K562 (cell line): ENCODE results near the gene ACCSL. TPM values are rescaled to one million over a fixed set of nuclear protein-coding genes. Genes with fewer than 3 reads are reported as not detected.

Source experiments
- DMBX1 ChIP-seq: fragments of 250-450 bp; sonication (Bioruptor Pico); IDR thresholded peaks from 2 replicates; pipeline ENCODE4 v1.8.0; 2022; ENCODE audit warnings: inconsistent platforms, mild to moderate bottlenecking, moderate library complexity, borderline replicate concordance
- EHMT2 ChIP-seq: fragments of 450-650 bp; IDR thresholded peaks from 2 replicates; pipeline ENCODE4 v1.6.1; 2018; ENCODE audit warnings: antibody characterized with exemption
- ETS2 ChIP-seq: IDR thresholded peaks from 2 replicates; pipeline ENCODE4 v1.6.1; 2016; ENCODE audit warnings: borderline replicate concordance, missing genetic modification characterization, mild to moderate bottlenecking, moderate library complexity, missing compliant biosample characterization; ENCODE audit not compliant: poor library complexity, severe bottlenecking
- HNRNPUL1 ChIP-seq: fragments of 200-400 bp; formaldehyde crosslinking; IDR thresholded peaks from 2 replicates; pipeline ENCODE4 v1.6.1; 2017; ENCODE audit warnings: low read length
- IFI16 ChIP-seq: fragments of 250-450 bp; sonication (Bioruptor Pico); IDR thresholded peaks from 2 replicates; pipeline ENCODE4 v2.1.2; 2022; ENCODE audit warnings: mild to moderate bottlenecking, inconsistent platforms
- KDM5B ChIP-seq: fragments of 200-600 bp; sonication (generic); IDR thresholded peaks from 2 replicates; pipeline ENCODE4 v1.6.1; 2012; ENCODE audit warnings: low read depth, mild to moderate bottlenecking, moderate library complexity, low read length, control low read depth, inconsistent platforms; ENCODE audit not compliant: insufficient replicate concordance
- POLR2G ChIP-seq: fragments of 200-400 bp; formaldehyde crosslinking; IDR thresholded peaks from 2 replicates; pipeline ENCODE4 v1.6.1; 2017; ENCODE audit warnings: low read depth, mild to moderate bottlenecking, antibody characterized with exemption, low read length, moderate library complexity
- PRPF4 ChIP-seq: fragments of 200-400 bp; formaldehyde crosslinking; IDR thresholded peaks from one replicate; pipeline ENCODE4 v1.6.1; 2017; ENCODE audit warnings: low read length, low read depth, mild to moderate bottlenecking; ENCODE audit not compliant: insufficient read depth, poor library complexity, severe bottlenecking
- RBM22 ChIP-seq: fragments of 200-400 bp; formaldehyde crosslinking; IDR thresholded peaks from 2 replicates; pipeline ENCODE4 v1.6.1; 2018; ENCODE audit warnings: low read length, low read depth; ENCODE audit not compliant: poor library complexity, severe bottlenecking
- SMAD1 ChIP-seq: fragments of 150-350 bp; IDR thresholded peaks from 2 replicates; pipeline ENCODE4 v1.6.1; 2014; ENCODE audit warnings: low read length, low read depth; ENCODE audit not compliant: partially characterized antibody
- SMAD3 ChIP-seq: fragments of 450-650 bp; formaldehyde crosslinking; conservative IDR thresholded peaks from 2 replicates; pipeline ENCODE4 v1.4.0; 2020; ENCODE audit warnings: mild to moderate bottlenecking
- SP1 ChIP-seq: sonication (generic); formaldehyde crosslinking; IDR thresholded peaks from 2 replicates; pipeline ENCODE4 v1.8.1; 2022; ENCODE audit warnings: mild to moderate bottlenecking, missing genetic modification reagents
- STAG1 ChIP-seq: sonication (generic); formaldehyde crosslinking; IDR thresholded peaks from 2 replicates; pipeline ENCODE4 v1.5.0; 2020; ENCODE audit warnings: missing genetic modification reagents, borderline replicate concordance
- TAL1 ChIP-seq: fragments of 450-650 bp; IDR thresholded peaks from 2 replicates; pipeline ENCODE4 v1.6.1; 2016; ENCODE audit warnings: mild to moderate bottlenecking
- ZFP36 ChIP-seq: fragments of 150-350 bp; IDR thresholded peaks from 2 replicates; pipeline ENCODE4 v1.6.1; 2018; ENCODE audit warnings: low read length, low read depth; ENCODE audit not compliant: partially characterized antibody
- polyA plus RNA-seq, 8 experiments: library from polyadenylated mRNA; depleted of rRNA in 4 of 8; stranded (reverse) in 5 of 8; unstranded in 3 of 8; fragments of >200 nt; fragmentation: Nextera tagmentation in 2 of 8; fragmentation: Illumina TruSeq in 1 of 8; extraction: Ambion mirVana in 2 of 8; extraction: Trizol in 1 of 8; gene quantifications; 2 replicates each; pipeline versions ENCODE4 v1.2.1 to v1.2.3, GENCODE V29; 2011 to 2014; ENCODE audit warnings: inconsistent platforms in 1 of 8, missing spikeins in 1 of 8
- total RNA-seq, 7 experiments: library from RNA; depleted of rRNA in 6 of 7; stranded (reverse); fragments of >200 nt in 6 of 7; fragmentation: Illumina TruSeq in 2 of 7; extraction: Trizol in 2 of 7; gene quantifications; 2 replicates each; pipeline versions ENCODE4 v1.2.1 to v1.2.3, GENCODE V29; 2011 to 2021; ENCODE audit warnings: low replicate concordance in 1 of 7
- TF ChIP-seq, protein P1 (sequence below): fragments of 250-450 bp; sonication (Bioruptor Pico); IDR thresholded peaks from 2 replicates; pipeline ENCODE4 v1.8.0; 2021; ENCODE audit warnings: moderate library complexity, mild to moderate bottlenecking, inconsistent platforms
- TF ChIP-seq, protein P2 (sequence below): sonication (generic); formaldehyde crosslinking; IDR thresholded peaks from 2 replicates; pipeline ENCODE4 v1.8.1; 2022; ENCODE audit warnings: missing genetic modification reagents
- TF ChIP-seq, protein P3 (sequence below): sonication (generic); formaldehyde crosslinking; IDR thresholded peaks from 2 replicates; pipeline ENCODE4 v1.8.1; 2023; ENCODE audit warnings: mild to moderate bottlenecking, missing genetic modification reagents, moderate library complexity
- TF ChIP-seq, protein P4 (sequence below): fragments of 250-450 bp; sonication (Bioruptor Pico); IDR thresholded peaks from 2 replicates; pipeline ENCODE4 v1.4.0; 2020; ENCODE audit warnings: mild to moderate bottlenecking, moderate library complexity

The ACCSL gene
- total and polyA plus RNA-seq, 9 of the 15 experiments (the other 6 are each of a cell fraction or from before 2014, with no cell fraction given): not detected

DNA sequence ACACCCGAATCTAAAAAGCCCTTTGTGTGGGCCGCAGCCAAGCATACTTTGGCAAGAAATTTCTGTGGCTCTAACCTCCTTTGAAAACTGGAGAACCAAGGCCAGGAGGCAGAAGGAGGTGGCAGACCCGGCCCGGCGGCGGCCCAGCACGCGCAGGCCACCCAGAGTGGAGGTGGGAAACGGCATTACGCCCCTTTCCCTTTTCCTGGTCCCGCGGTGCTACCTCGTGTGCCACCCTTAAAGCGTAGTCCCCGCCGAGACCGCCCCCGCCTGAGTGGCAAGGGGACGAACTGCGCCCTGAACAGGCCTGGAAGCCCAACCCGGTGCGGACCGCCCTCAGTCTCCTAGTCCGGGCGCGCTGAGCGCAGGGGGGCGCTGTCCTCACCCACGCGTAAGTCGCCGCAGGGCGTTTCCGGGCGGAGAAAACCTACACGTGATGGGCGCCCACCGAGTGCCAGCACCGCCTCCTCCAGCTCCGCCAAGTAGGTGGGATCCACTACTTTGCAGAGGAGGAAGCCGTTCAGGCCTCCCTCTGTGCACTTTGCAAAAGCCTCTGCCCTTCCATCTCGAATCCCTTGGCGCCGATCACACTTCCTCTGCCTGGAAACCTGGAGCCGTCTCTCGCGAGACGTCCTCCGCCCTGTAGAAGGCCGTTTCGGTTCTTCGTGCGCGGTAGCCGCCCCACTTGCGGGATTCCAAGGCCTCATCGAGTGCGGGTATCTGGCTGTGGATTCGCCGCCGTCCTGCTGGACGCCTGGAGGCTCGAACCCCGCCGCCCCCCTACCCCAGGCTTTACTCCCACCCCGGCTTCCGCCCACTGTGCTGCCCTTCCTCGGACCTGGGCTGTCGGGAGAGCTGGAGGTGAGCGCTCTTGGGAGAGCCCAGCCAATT is 18.3 kb downstream of the ACCSL start, which contains the start of gene ACCS (continued):
- TF ChIP-seq, protein P1, sequence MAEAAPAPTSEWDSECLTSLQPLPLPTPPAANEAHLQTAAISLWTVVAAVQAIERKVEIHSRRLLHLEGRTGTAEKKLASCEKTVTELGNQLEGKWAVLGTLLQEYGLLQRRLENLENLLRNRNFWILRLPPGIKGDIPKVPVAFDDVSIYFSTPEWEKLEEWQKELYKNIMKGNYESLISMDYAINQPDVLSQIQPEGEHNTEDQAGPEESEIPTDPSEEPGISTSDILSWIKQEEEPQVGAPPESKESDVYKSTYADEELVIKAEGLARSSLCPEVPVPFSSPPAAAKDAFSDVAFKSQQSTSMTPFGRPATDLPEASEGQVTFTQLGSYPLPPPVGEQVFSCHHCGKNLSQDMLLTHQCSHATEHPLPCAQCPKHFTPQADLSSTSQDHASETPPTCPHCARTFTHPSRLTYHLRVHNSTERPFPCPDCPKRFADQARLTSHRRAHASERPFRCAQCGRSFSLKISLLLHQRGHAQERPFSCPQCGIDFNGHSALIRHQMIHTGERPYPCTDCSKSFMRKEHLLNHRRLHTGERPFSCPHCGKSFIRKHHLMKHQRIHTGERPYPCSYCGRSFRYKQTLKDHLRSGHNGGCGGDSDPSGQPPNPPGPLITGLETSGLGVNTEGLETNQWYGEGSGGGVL (CRISPR knock-in tag): no peak
- TF ChIP-seq HNRNPUL1 (no peak), ZFP36 (no peak), KDM5B (peak; percentile 82), STAG1 (no peak), SP1 (peak; percentile 85), SMAD1 (no peak), POLR2G (peak; percentile 94), SMAD3 (CRISPR knock-in tag) (no peak), PRPF4 (no peak), EHMT2 (no peak), IFI16 (CRISPR knock-in tag) (no peak), ETS2 (tag) (no peak), DMBX1 (CRISPR knock-in tag) (no peak), RBM22 (no peak), TAL1 (no peak)
- TF ChIP-seq, protein P2, sequence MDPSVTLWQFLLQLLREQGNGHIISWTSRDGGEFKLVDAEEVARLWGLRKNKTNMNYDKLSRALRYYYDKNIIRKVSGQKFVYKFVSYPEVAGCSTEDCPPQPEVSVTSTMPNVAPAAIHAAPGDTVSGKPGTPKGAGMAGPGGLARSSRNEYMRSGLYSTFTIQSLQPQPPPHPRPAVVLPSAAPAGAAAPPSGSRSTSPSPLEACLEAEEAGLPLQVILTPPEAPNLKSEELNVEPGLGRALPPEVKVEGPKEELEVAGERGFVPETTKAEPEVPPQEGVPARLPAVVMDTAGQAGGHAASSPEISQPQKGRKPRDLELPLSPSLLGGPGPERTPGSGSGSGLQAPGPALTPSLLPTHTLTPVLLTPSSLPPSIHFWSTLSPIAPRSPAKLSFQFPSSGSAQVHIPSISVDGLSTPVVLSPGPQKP (CRISPR knock-in tag): no peak
- TF ChIP-seq, protein P3, sequence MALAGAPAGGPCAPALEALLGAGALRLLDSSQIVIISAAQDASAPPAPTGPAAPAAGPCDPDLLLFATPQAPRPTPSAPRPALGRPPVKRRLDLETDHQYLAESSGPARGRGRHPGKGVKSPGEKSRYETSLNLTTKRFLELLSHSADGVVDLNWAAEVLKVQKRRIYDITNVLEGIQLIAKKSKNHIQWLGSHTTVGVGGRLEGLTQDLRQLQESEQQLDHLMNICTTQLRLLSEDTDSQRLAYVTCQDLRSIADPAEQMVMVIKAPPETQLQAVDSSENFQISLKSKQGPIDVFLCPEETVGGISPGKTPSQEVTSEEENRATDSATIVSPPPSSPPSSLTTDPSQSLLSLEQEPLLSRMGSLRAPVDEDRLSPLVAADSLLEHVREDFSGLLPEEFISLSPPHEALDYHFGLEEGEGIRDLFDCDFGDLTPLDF (CRISPR knock-in tag): no peak
- TF ChIP-seq, protein P4, sequence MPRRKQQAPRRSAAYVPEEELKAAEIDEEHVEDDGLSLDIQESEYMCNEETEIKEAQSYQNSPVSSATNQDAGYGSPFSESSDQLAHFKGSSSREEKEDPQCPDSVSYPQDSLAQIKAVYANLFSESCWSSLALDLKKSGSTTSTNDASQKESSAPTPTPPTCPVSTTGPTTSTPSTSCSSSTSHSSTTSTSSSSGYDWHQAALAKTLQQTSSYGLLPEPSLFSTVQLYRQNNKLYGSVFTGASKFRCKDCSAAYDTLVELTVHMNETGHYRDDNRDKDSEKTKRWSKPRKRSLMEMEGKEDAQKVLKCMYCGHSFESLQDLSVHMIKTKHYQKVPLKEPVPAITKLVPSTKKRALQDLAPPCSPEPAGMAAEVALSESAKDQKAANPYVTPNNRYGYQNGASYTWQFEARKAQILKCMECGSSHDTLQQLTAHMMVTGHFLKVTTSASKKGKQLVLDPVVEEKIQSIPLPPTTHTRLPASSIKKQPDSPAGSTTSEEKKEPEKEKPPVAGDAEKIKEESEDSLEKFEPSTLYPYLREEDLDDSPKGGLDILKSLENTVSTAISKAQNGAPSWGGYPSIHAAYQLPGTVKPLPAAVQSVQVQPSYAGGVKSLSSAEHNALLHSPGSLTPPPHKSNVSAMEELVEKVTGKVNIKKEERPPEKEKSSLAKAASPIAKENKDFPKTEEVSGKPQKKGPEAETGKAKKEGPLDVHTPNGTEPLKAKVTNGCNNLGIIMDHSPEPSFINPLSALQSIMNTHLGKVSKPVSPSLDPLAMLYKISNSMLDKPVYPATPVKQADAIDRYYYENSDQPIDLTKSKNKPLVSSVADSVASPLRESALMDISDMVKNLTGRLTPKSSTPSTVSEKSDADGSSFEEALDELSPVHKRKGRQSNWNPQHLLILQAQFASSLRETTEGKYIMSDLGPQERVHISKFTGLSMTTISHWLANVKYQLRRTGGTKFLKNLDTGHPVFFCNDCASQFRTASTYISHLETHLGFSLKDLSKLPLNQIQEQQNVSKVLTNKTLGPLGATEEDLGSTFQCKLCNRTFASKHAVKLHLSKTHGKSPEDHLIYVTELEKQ (CRISPR knock-in tag): no peak
